GM12892 (cell line): Measurements from ENCODE around the gene UBR3.

ENCODE experiments used
- DNase-seq: peaks from one replicate; pipeline ENCODE4 v3.0.0; 2011; ENCODE audit not compliant: insufficient read length
- FAIRE-seq: peaks from 2 replicates; lab custom pipeline; 2011; peaks lifted over from hg19 to GRCh38; lab: Jason Lieb, UNC
- POLR2A ChIP-seq: IDR thresholded peaks from 2 replicates; pipeline ENCODE4 v1.6.1; 2011; ENCODE audit warnings: low read depth, low read length, control low read depth
- POLR2AphosphoS5 ChIP-seq: IDR thresholded peaks from 2 replicates; pipeline ENCODE4 v1.6.1; 2011; ENCODE audit warnings: low read depth, low read length, control low read depth
- TAF1 ChIP-seq: IDR thresholded peaks from 2 replicates; pipeline ENCODE4 v1.6.1; 2011; ENCODE audit warnings: low read depth, mild to moderate bottlenecking, control low read depth, low read length, borderline replicate concordance

The UBR3 gene

GRCh38 chr2:170017860-170018532 is 190.7 kb downstream of the UBR3 start:
- DNase-seq (no peak), FAIRE-seq (no peak)
- TF ChIP-seq POLR2A (no peak), TAF1 (no peak)

DNA sequence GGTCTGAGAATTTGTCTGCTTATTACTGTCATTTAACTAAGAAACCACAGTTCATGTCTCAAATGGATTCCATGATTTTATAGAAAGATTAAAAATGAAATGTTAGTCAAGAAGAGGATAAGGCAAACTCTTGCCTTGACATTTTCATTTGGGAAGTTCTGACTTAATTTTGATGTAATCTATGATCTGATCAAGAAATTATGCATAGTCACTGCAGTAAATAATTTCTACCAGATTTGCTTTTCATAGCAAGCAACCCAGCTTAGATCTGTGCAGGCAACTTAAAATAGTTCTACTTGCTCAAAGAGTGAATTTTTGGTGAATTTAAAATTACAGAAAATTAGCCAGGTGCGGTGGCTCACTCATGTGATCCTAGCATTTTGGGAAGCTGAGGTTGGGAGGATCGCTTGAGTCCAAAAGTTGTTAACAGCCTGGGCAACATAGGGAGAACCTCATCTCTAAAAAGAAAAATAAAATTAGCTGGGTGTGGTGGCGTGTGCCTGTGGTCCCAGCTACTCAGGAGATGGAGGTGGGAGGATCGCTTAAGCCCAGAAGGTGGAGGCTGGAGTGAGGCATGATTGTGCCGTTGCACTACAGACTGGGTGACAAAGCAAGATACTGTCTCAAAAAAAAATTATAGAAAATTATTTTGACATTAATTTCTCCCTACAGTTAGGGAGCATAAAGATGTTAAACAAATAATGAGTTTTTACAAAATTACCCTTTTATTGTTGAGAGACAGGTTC is 192.0 kb downstream of the UBR3 start:
- TF ChIP-seq TAF1 (no peak), POLR2AphosphoS5 (no peak), POLR2A (no peak)
- DNase-seq (no peak), FAIRE-seq (no peak)

DNA sequence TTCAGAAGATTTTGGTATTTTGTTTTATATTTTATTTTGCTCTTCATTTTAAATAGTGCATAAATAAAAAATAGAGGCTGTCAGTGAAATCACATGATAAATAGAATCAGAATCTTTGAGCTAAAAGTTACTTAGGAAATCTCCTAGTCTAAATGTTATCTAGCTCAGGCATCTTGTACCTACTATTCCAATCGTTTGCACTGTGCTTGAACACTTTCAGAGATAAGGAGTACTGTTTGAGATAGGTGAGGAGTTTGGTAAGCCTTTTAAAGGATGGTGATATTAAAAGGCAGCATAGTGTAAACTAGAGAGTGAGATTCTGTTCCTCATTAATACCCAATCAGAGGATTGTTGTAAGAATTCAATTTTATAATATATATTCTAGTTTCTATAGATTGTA is 193.5 kb downstream of the UBR3 start:
- TF ChIP-seq POLR2AphosphoS5 = no peak
- TF ChIP-seq POLR2A = no peak
- TF ChIP-seq TAF1 = no peak
- DNase-seq (no peak), FAIRE-seq (no peak)

- no peak for DNase-seq
- TF ChIP-seq POLR2A (no peak), TAF1 (no peak), POLR2AphosphoS5 (no peak)
- peak; percentile 14 for FAIRE-seq
Measured at GRCh38 chr2:170022692-170023091, 195.4 kb downstream of the UBR3 start.

GRCh38 chr2:170024721-170025120 is 197.5 kb downstream of the UBR3 start:
- FAIRE-seq = no peak
- DNase-seq = no peak
- TF ChIP-seq TAF1 (no peak), POLR2AphosphoS5 (no peak), POLR2A (no peak)

DNA sequence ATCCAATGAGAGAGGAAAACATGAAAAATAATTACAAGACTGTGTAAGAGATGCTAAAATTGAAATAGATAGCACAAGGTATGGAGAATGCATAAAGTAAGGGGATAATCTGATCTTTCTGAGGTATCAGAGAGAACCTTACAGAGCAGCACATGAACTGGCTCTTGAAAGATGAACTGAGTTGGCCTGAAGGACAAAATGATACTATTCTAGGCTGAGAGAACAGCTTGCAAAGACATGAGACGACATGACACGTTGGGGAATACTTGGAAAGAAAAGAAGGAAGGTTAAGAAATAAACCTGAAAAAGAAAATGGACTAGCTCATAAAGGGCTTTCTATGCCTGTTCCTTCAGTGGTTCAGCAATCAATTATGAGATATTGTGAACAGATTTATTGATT is 198.0 kb downstream of the UBR3 start:
- no peak for DNase-seq
- no peak for FAIRE-seq
- no peak for TF ChIP-seq TAF1

GRCh38 chr2:170026361-170026760 is 199.1 kb downstream of the UBR3 start:
- TF ChIP-seq POLR2AphosphoS5 (no peak), TAF1 (no peak), POLR2A (no peak)
- DNase-seq (no peak), FAIRE-seq (no peak)

GRCh38 chr2:170029551-170029950 is 202.3 kb downstream of the UBR3 start:
- no peak for FAIRE-seq
- DNase-seq = no peak

DNA sequence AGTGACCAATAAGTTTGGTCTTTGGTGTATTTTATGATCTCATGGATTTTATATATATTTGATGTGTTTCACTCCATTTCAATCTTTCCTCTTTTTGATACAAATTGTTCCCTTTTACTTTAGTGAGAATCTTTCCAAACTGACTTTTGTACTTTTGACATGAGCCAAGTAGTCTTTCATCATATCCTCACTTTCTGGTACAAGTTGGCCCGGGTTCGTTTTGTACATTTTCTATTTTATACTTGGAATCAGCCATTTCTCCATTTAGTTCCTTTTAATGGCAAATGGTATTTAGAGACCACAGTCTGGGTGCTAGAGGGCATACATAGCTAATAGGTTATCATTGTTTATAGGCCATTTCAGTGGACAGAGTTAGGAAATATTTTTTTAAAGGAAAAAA is 202.8 kb downstream of the UBR3 start:
- TF ChIP-seq TAF1 = no peak
- no peak for TF ChIP-seq POLR2AphosphoS5
- no peak for TF ChIP-seq POLR2A
- FAIRE-seq = no peak
- no peak for DNase-seq

More at GRCh38 chr2:170029551-170029950, 202.3 kb downstream of the UBR3 start:
- TF ChIP-seq TAF1 (no peak), POLR2A (no peak), POLR2AphosphoS5 (no peak)

- FAIRE-seq = no peak
- TF ChIP-seq POLR2AphosphoS5 = no peak
- TF ChIP-seq TAF1 = no peak
- no peak for TF ChIP-seq POLR2A
- DNase-seq = no peak
Measured at GRCh38 chr2:170031288-170031687, 204.0 kb downstream of the UBR3 start.

DNA sequence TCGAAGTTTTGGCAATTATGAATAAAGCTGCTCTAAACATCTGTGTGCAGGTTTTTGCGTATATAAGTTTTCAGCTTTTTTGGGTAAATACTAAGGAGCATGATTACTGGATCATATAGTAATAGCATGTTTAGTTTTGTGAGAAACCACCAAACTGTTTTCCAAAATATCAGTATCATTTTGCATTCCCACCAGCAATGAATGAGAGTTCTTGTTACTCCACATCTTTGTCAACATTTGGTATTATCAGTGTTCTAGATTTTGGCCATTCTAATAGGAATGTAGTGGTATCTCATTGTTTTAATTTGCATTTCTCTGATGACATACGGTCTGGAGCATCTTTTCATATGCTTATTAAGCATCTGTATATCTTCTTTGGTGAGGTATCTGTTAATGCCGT is 207.3 kb downstream of the UBR3 start:
- FAIRE-seq (no peak), DNase-seq (no peak)
- TF ChIP-seq TAF1 = no peak
- TF ChIP-seq POLR2A = no peak
- TF ChIP-seq POLR2AphosphoS5 = no peak

- FAIRE-seq = no peak
- no peak for DNase-seq
- TF ChIP-seq POLR2A = no peak
- TF ChIP-seq POLR2AphosphoS5 = no peak
- no peak for TF ChIP-seq TAF1
Measured at GRCh38 chr2:170038734-170039133, 211.5 kb downstream of the UBR3 start.
